NCI-H345 treated with DMSO at 0.1 percent for 48 hours (cell line): ENCODE data around the gene ELOVL6.
"Not testable (repeated sequence)": the region's sequence is repeated elsewhere in the genome, so short reads cannot be mapped to it uniquely, and the experiment has no call there.

Source experiments
- DNase-seq: peaks from one replicate; lab custom pipeline; 2025; ENCODE audit not compliant: unreplicated experiment; lab: John Stamatoyannopoulos, UW

The ELOVL6 gene

GRCh38 chr4:110078148-110078547 lies 120.3 kb downstream of the ELOVL6 start:
- DNase-seq: not testable (repeated sequence)

- not testable (repeated sequence) for DNase-seq
Measured at GRCh38 chr4:110076828-110077227, 121.6 kb downstream of the ELOVL6 start.

GRCh38 chr4:110075891-110076290 lies 122.5 kb downstream of the ELOVL6 start:
- no peak for DNase-seq

DNA sequence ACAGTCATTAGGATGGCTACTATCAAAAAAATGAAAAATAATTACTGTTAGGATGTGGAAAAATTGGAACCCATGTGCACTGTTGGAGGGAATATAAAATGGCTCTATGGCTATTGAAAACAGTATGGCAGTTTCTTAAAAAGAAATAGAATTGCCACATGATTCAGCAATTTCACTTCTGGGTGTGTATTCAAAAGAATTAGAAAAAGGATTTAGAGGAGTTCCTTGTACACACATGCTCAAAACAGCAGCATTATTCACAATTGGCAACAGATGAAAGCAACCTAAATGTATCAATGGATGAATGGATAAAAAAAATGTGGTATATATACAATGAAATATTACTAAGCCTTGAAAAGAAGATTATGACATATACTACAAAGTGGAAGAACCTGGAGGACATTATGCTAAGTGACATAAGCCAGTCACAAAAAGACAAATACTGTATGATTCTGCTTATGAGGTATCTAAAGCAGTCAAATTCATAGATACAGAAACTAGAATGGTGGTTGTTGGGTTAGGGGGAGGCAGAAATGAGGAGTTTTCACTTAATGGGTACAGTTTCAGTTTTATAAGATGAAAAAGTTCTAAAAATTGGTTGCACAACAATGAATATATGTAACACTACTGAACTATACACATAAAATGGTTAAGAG lies 123.2 kb downstream of the ELOVL6 start:
- DNase-seq: no peak

DNA sequence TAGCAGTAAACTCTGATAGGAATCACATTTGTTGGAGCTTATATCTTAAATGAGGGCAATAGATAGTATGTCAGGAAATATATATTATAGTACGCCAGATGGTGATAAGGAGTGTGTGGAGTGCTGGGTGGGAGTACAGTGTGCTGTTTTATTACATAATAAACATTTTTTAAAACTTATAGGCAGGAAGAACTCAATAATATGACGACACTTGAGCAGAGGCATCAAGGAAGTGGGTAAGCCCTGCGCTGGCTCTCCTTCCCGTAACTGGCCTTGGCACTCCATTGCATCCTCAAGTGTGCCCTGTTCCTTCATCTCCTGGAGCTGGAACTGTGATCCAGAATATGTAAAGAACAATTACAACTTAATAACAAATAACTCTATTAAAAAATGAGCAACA lies 123.8 kb downstream of the ELOVL6 start:
- DNase-seq: no peak

- DNase-seq: no peak
Measured at GRCh38 chr4:110073053-110073845, 125.2 kb downstream of the ELOVL6 start.

- no peak for DNase-seq
Measured at GRCh38 chr4:110071466-110071865, 126.9 kb downstream of the ELOVL6 start.

GRCh38 chr4:110068248-110068647 lies 130.2 kb downstream of the ELOVL6 start:
- no peak for DNase-seq

DNA sequence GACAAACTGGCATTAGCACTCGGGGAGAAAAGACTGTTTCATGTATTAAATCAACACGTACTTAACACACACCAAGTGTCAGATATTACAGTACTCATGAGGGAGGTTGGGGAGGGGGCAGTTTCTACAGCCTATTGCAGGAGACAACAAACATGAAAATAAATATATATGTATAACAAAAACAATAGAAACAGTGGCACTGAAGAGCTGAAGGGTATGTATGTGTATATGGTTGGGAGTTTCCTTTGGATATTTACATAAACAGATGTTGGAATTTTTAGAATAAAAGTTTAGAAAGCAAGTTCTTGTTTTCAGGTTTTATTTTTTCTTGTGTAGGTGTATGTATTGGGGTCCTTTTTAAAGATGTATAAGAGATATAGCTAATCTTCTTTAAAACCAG lies 133.5 kb downstream of the ELOVL6 start:
- DNase-seq: no peak

- DNase-seq: no peak
Measured at GRCh38 chr4:110064295-110064694, 134.1 kb downstream of the ELOVL6 start.

DNA sequence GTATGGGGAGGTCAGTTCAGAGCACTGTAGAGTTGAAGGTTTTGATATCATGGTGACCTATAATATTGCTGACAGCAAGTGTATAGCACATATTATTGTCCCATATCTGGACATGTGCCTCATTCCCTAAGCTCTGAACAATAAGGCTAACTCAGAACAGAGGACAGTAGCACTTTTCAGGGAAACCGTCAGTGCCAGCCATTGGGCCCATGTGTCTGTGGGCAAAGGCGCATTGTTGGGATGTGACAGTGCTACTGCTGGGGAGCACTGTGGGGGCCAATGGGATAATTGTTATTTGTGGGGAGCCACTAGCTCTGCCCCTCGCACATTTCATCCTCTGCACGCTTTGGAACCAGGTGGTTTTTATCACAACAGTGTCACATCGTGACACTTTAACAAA lies 136.2 kb downstream of the ELOVL6 start:
- no peak for DNase-seq

DNA sequence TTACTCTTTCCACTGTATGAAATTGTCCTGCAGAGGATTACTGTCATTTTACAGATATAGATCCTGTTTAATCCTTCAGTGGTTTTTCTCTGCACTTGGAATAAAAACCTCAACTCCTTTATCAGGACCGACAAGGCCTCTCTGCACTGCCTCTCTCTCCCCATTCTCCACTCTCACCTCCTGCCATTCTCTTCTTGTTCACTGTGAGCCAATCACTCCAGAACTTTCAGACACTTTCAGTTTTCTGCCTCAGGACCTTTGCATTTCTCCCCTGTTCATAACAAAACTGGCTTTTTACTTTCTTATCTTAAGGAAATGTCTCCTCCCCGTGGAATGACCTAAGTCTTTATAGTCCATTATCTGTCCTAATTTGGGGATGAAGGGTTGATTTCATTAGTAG lies 137.3 kb downstream of the ELOVL6 start:
- DNase-seq: no peak

- DNase-seq: no peak
Measured at GRCh38 chr4:110059556-110060191, 138.7 kb downstream of the ELOVL6 start.

GRCh38 chr4:110058677-110059076 lies 139.7 kb downstream of the ELOVL6 start:
- DNase-seq: no peak

DNA sequence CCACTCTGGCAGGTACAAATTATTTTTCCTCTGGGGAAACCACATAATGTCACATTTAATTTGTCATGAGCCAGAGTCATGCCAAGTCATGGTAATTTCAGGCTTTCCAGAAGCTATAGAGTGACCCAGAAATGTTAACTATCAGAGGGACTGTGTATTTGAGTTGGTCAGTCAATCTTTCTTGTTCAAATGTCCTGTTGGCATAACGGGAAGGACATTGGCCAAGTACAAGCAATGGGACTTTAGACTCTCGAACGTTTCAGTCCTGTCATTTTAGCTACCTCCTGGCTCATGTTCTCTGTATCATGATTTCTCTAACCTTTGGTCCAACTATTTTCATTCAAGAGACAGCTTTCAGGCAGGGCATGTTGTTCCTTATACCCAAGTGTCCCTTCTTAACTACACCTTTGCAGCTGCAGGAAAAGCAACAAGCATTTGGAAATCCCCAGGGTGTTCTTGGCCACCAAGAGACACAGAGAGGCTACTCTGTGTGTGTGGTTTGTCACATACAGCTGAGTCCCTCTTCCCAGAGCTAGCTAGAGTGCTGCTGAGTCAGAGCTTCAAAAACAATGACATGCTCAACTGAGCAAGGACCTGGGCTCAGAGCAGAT lies 143.2 kb downstream of the ELOVL6 start:
- DNase-seq: no peak

DNA sequence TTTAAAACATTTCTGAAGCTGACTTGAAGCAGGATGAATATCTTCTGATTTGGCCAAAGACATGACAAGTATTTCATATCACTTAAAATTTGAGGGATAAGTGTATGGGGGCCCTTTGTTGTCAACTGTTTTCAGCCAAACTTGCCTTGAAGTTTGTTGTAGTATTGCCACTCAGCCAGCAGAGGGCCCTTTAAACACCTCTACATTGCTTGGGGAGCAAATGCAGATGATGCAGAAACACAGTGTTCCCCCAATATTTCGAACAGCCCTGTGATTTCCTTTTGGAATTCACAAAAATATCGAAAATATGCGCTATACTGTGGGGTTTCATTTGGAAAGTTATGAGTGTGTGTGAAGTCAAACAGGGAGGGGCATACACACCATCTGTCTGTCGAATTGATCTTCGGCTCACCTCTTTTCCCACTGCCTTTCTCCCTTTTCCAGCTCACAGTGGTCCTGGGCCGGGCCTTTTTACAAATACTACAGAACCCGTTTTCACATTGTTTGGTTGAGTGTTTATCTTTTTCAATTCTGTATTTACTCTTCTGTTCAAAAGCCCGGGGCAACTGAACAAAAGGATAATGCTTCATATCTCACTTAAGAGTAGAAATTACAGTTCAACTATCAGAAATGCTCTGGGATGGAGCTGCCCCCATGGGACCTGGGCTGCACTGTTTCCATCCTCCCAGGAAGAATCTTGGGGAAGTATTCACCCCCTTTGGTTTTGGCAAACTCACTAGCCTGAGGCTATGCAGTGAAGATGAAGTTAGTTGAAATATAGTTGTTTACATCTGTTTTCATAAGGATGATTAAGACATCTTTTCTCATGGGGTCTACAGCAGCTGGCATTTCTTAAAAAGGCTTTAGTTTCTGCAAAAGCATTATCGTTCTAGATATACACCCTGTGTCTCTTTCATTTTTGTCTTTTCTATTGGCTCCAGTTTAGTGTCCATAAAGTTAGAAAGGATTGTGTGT lies 148.2 kb downstream of the ELOVL6 start:
- DNase-seq: peak; percentile 51

- DNase-seq: no peak
Measured at GRCh38 chr4:110046588-110047049, 151.8 kb downstream of the ELOVL6 start.

GRCh38 chr4:110042545-110043517 lies 155.6 kb downstream of the ELOVL6 start:
- no peak for DNase-seq

GRCh38 chr4:110041735-110042134 lies 156.7 kb downstream of the ELOVL6 start:
- DNase-seq: no peak
